Esophagus muscularis mucosa (tissue), 4 donors: ENCODE results near the gene ARL6IP4. TPM values are rescaled to one million over a fixed set of nuclear protein-coding genes. Genes with fewer than 3 reads are reported as not detected.

Source experiments
- DNase-seq: peaks from one replicate; pipeline ENCODE4 v3.0.0-alpha.2; 2017; ENCODE audit errors: extremely low spot score
- H3K27ac ChIP-seq, 4 donors: fragments of 200-600 bp; sonication (generic); replicated peaks in 1 of 4; 1 replicate in 3 of 4; 2 replicates in 1 of 4; pipeline ENCODE4 v1.5.1; 2016 to 2019; ENCODE audit warnings: mild to moderate bottlenecking in 1 of 4
- H3K27me3 ChIP-seq, 4 donors: fragments of 200-600 bp; sonication (generic); one replicate each; pipeline versions ENCODE4 v1.5.1 to v1.6.0; 2016 to 2019
- H3K36me3 ChIP-seq, 4 donors: fragments of 200-600 bp; sonication (generic); one replicate each; pipeline ENCODE4 v1.5.1; 2016 to 2019
- H3K4me1 ChIP-seq, 4 donors: fragments of 200-600 bp; sonication (generic); one replicate each; pipeline ENCODE4 v1.5.1; 2016 to 2019
- H3K4me3 ChIP-seq, 4 donors: fragments of 200-600 bp; sonication (generic); 1 replicate in 2 of 4; 2 replicates in 2 of 4; pipeline ENCODE4 v1.5.1; 2016 to 2019; ENCODE audit warnings: mild to moderate bottlenecking in 4 of 4, moderate library complexity in 1 of 4
- H3K9me3 ChIP-seq, 4 donors: fragments of 200-600 bp; sonication (generic); 1 replicate in 3 of 4; 2 replicates in 1 of 4; pipeline ENCODE4 v1.5.1; 2016 to 2019
- EP300 ChIP-seq: sonication (generic); formaldehyde crosslinking; IDR thresholded peaks from one replicate; pipeline ENCODE4 v1.6.1; 2017; ENCODE audit warnings: antibody characterized with exemption
- POLR2A ChIP-seq: fragments of 450-650 bp; IDR thresholded peaks from one replicate; pipeline ENCODE4 v1.6.1; 2017; ENCODE audit warnings: antibody characterized with exemption, moderate library complexity, mild to moderate bottlenecking, low read depth
- POLR2AphosphoS5 ChIP-seq, 2 donors: sonication (generic); formaldehyde crosslinking; IDR thresholded peaks; one replicate each; pipeline ENCODE4 v1.6.1; 2017; ENCODE audit warnings: antibody characterized with exemption in 2 of 2
- WGBS: methylation state at CpG from one replicate; pipeline ENCODE4 v1.1.5; 2018; 5-methylcytosine and 5-hydroxymethylcytosine counted together
- intact Hi-C: fragments of 100-400 bp; cut with DNase I; formaldehyde crosslinking; loops from one replicate; pipeline ENCODE4 v1.15.1; 2023
- total RNA-seq, 4 donors: library from RNA; depleted of rRNA; stranded (reverse); fragments of >200 nt; gene quantifications; one replicate each; pipeline versions ENCODE4 v1.1.0 to v1.2.1, GENCODE V29; 2016
- TF ChIP-seq, protein P1 (sequence below), 3 experiments: fragments of 200-600 bp in 2 of 3; fragments of 450-650 bp in 1 of 3; sonication (generic) in 2 of 3; IDR thresholded peaks; one replicate each; pipeline ENCODE4 v1.5.1; 2017 to 2019; ENCODE audit warnings: antibody characterized with exemption in 3 of 3, mild to moderate bottlenecking in 2 of 3, moderate library complexity in 1 of 3

ARL6IP4 gene
- total RNA-seq, 4 donors from 2014 or later = 262 to 318 (median 288) TPM

DNA sequence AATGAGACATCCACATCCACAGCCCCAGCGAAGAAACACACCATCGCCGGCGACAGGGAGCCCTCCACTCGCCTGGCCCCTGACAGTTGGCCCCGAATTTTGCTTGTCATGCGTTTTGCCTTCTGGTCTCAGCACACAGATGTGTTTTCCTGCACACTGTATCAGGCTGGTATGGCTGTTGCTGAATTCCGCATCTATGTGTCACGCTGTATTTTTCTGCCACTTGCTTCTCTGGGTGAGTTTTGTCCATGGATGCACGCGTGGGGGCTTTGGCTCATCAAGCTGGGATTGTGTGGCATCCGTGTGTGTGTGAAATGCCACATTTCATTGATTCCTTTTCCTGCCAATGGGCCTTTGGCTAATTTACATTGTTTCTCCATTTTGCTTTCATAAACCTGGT lies 26.5 kb downstream of the ARL6IP4 start:
- 80% methylated on average over 12 of the region's 12 CpGs for WGBS
- Histone ChIP-seq H3K4me1 (no peaks in the 10 kb centered on the region), H3K9me3 (no peaks in the 10 kb centered on the region), H3K27ac (no peak overlapping the region), H3K4me3 (no peak overlapping the region), H3K36me3 (peaks cover 6 to 81% (median 79%) of the 10 kb centered on the region in 4 donors), H3K27me3 (no peaks in the 10 kb centered on the region)
- no peak for DNase-seq
- intact Hi-C loops = no loop called here
- TF ChIP-seq POLR2A = no peak
- no peak for TF ChIP-seq EP300
- TF ChIP-seq, protein P1, sequence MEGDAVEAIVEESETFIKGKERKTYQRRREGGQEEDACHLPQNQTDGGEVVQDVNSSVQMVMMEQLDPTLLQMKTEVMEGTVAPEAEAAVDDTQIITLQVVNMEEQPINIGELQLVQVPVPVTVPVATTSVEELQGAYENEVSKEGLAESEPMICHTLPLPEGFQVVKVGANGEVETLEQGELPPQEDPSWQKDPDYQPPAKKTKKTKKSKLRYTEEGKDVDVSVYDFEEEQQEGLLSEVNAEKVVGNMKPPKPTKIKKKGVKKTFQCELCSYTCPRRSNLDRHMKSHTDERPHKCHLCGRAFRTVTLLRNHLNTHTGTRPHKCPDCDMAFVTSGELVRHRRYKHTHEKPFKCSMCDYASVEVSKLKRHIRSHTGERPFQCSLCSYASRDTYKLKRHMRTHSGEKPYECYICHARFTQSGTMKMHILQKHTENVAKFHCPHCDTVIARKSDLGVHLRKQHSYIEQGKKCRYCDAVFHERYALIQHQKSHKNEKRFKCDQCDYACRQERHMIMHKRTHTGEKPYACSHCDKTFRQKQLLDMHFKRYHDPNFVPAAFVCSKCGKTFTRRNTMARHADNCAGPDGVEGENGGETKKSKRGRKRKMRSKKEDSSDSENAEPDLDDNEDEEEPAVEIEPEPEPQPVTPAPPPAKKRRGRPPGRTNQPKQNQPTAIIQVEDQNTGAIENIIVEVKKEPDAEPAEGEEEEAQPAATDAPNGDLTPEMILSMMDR (IDR thresholded peaks at IDR 0.05) = no peak
- TF ChIP-seq POLR2AphosphoS5 (IDR thresholded peaks at IDR 0.05) = no peak

DNA sequence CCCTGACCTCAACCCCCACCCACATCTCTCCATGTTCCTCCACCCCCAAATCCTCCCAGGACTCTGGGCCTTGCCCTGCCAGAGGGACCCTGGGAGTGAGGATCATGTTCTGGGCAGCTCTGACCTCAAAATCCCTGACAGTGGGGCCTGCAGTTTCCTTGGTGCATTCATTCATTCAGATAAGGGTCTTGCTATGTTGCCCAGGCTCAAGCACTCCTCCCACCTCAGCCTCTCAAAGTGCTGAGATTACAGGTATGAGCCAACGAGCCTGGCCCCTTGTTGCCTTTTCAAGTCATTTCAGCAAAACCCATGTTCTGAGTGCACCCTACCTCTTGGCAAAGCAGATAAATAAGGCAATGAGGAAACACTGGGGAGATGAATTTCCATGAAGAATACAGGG lies 29.6 kb downstream of the ARL6IP4 start:
- Histone ChIP-seq H3K9me3 (no peaks in the 10 kb centered on the region), H3K4me1 (peaks cover 0 to 3% (median 0%) of the 10 kb centered on the region in 4 donors), H3K4me3 (no peak overlapping the region), H3K36me3 (peaks cover under 1 to 82% (median 76%) of the 10 kb centered on the region in 4 donors), H3K27me3 (no peaks in the 10 kb centered on the region), H3K27ac (no peak overlapping the region)
- intact Hi-C loops = no loop called here
- no peak for DNase-seq
- no peak for TF ChIP-seq POLR2A
- TF ChIP-seq EP300 = no peak
- TF ChIP-seq POLR2AphosphoS5 (IDR thresholded peaks at IDR 0.05) = no peak
- TF ChIP-seq, protein P1 (IDR thresholded peaks at IDR 0.05) = no peak
- WGBS = 100% methylated on average over 1 of the region's 1 CpG

DNA sequence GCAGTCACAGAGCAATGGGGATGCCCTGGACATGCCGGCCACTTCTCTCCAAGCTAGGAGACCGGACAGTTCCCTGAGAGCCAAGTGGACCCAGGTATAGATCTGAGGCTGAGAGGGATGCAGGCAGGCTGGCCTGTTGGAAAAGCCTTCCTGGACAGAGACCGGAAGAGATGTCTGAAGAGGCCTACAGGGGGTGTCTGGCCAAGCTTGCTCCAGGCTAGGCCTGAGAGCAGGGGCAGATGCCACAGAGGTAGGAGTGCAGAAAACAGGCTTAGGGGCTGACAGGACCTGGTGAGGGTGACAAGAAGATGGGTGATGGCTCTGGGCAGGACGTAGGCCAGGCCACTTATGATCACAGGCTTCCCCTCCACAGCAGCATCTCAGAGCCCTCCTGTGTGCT lies 30.2 kb downstream of the ARL6IP4 start:
- H3K9me3 ChIP-seq = no peaks in the 10 kb centered on the region
- peaks cover 0 to 76% (median 71%) of the 10 kb centered on the region in 4 donors for H3K36me3 ChIP-seq
- WGBS = 87% methylated on average over 4 of the region's 4 CpGs
- no peaks in the 10 kb centered on the region for H3K27me3 ChIP-seq
- H3K4me3 ChIP-seq = no peak overlapping the region
- TF ChIP-seq, protein P1 (IDR thresholded peaks at IDR 0.05) = no peak
- TF ChIP-seq EP300 = no peak
- no peak for TF ChIP-seq POLR2A
- TF ChIP-seq POLR2AphosphoS5 (IDR thresholded peaks at IDR 0.05) = no peak
- H3K27ac ChIP-seq = no peak overlapping the region
- H3K4me1 ChIP-seq = peaks cover 0 to 3% (median 0%) of the 10 kb centered on the region in 4 donors
- no peak for DNase-seq
- intact Hi-C loops = no loop called here

DNA sequence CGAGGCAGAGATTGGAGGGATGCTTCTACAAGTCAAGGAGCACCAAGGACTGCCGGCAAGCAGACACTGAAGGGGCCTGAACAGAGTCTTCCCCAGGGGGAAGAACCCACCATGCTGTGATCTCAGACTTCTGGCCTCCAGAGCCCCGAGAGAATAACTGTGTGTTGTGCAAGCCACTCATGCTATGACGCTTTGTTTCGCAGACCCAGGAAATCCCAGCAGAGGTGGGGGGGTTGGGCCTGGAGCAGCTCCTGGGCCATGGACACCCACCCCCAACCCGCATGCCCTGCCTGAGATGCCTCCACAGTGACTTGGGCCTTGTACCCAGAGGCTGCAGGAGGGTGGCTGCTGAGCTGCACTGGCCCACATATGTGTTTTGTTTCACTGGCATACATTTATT lies 31.2 kb downstream of the ARL6IP4 start:
- TF ChIP-seq, protein P1 (IDR thresholded peaks at IDR 0.05) = no peak
- TF ChIP-seq EP300 (no peak), POLR2AphosphoS5 (IDR thresholded peaks at IDR 0.05) (no peak), POLR2A (no peak)
- WGBS = 84% methylated on average over 6 of the region's 6 CpGs
- Histone ChIP-seq H3K36me3 (peaks cover 0 to 72% (median 66%) of the 10 kb centered on the region in 4 donors), H3K27ac (no peak overlapping the region), H3K9me3 (no peaks in the 10 kb centered on the region), H3K27me3 (no peaks in the 10 kb centered on the region), H3K4me3 (no peak overlapping the region), H3K4me1 (peaks cover 0 to 3% (median 0%) of the 10 kb centered on the region in 4 donors)
- intact Hi-C loops = no loop called here
- no peak for DNase-seq
